A549 (cell line): Measurements from ENCODE around the gene TMEM203. TPM values are rescaled to one million over a fixed set of nuclear protein-coding genes. Genes with fewer than 3 reads are reported as not detected.

Experiments used
- ATAC-seq, 2 experiments: fragments of 200-7000 bp in 1 of 2; fragments of >200 bp in 1 of 2; cut with Nextera tagmentation in 1 of 2; cut with Tn5 transposase in 1 of 2; 3 replicates each; pipeline versions ENCODE4 v1.8.0 to v1.9.1; 2018 to 2020; ENCODE audit warnings: mild to moderate bottlenecking in 1 of 2, moderate library complexity in 1 of 2
- CTCF ChIA-PET: fragments of 300-600 bp; sonication (Branson Sonifier 250); formaldehyde crosslinking; extraction: SDS; loops from one replicate; lab custom pipeline; 2021; ENCODE audit warnings: antibody characterized with exemption, inconsistent platforms; lab: Yijun Ruan, JAX
- POLR2A ChIA-PET: fragments of 350-600 bp; formaldehyde crosslinking; extraction: SDS; loops from one replicate; lab custom pipeline; 2021; ENCODE audit warnings: antibody characterized with exemption, inconsistent platforms; lab: Yijun Ruan, JAX
- DNase-seq, 2 experiments: peaks; one replicate each; pipeline versions ENCODE4 v3.0.0 to v3.0.0-alpha.2; 2011 to 2016; ENCODE audit warnings: low read depth in 1 of 2, low spot score in 1 of 2
- FAIRE-seq: peaks from 2 replicates; lab custom pipeline; 2011; peaks lifted over from hg19 to GRCh38; lab: Jason Lieb, UNC
- H3K27ac ChIP-seq, 2 experiments: fragments of >200 bp; sonication (Bioruptor Twin); formaldehyde crosslinking; 3 replicates each; pipeline ENCODE4 v1.5.1; 2016 to 2017
- H3K4me1 ChIP-seq: fragments of >200 bp; sonication (Bioruptor Twin); formaldehyde crosslinking; 3 replicates; pipeline ENCODE4 v1.6.1; 2016
- H3K4me2 ChIP-seq: fragments of >200 bp; sonication (Bioruptor Twin); formaldehyde crosslinking; 3 replicates; pipeline ENCODE4 v1.6.1; 2016
- H3K4me3 ChIP-seq: fragments of >200 bp; sonication (Bioruptor Twin); formaldehyde crosslinking; 3 replicates; pipeline ENCODE4 v1.5.1; 2016
- H3K9me3 ChIP-seq: fragments of >200 bp; sonication (Bioruptor Twin); formaldehyde crosslinking; 3 replicates; pipeline ENCODE4 v1.6.1; 2016
- ATOH8 ChIP-seq: fragments of 250-450 bp; sonication (Bioruptor Pico); IDR thresholded peaks from 2 replicates; pipeline ENCODE4 v1.5.0; 2020; ENCODE audit warnings: low read depth, mild to moderate bottlenecking, moderate library complexity
- BHLHE40 ChIP-seq: IDR thresholded peaks from 2 replicates; pipeline ENCODE4 v1.6.1; 2012; ENCODE audit warnings: low read depth, low read length, inconsistent platforms
- CHD2 ChIP-seq: fragments of 150-350 bp; IDR thresholded peaks from 2 replicates; pipeline ENCODE4 v1.6.1; 2014; ENCODE audit warnings: low read length; ENCODE audit not compliant: partially characterized antibody
- CTCF ChIP-seq: fragments of >200 bp; sonication (Bioruptor Twin); formaldehyde crosslinking; IDR thresholded peaks from 3 replicates; pipeline ENCODE4 v1.5.1; 2016
- EHMT2 ChIP-seq: fragments of 200-600 bp; sonication (generic); IDR thresholded peaks from 2 replicates; pipeline ENCODE4 v1.6.1; 2016; ENCODE audit warnings: antibody characterized with exemption, low read depth, mild to moderate bottlenecking, moderate library complexity
- EP300 ChIP-seq, 2 experiments: fragments of >200 bp; sonication (Bioruptor Twin); formaldehyde crosslinking; IDR thresholded peaks; 2 replicates in 1 of 2; 3 replicates in 1 of 2; pipeline ENCODE4 v1.6.1; 2016 to 2017
- HES2 ChIP-seq: fragments of >200 bp; sonication (Bioruptor Twin); formaldehyde crosslinking; IDR thresholded peaks from 2 replicates; pipeline ENCODE4 v1.6.1; 2016
- HEYL ChIP-seq: fragments of 250-450 bp; sonication (Bioruptor Pico); IDR thresholded peaks from 2 replicates; pipeline ENCODE4 v1.8.0; 2021; ENCODE audit warnings: mild to moderate bottlenecking, moderate library complexity
- HMGXB4 ChIP-seq: fragments of 250-450 bp; sonication (Bioruptor Pico); IDR thresholded peaks from 2 replicates; pipeline ENCODE4 v1.5.0; 2021; ENCODE audit warnings: mild to moderate bottlenecking, moderate library complexity, borderline replicate concordance
- HOXB13 ChIP-seq: fragments of 250-450 bp; sonication (Bioruptor Pico); IDR thresholded peaks from 2 replicates; pipeline ENCODE4 v1.5.0; 2020; ENCODE audit warnings: low read depth, mild to moderate bottlenecking, moderate library complexity
- JUNB ChIP-seq: fragments of >200 bp; sonication (Bioruptor Twin); formaldehyde crosslinking; IDR thresholded peaks from 2 replicates; pipeline ENCODE4 v1.6.1; 2016
- KDM1A ChIP-seq: fragments of 200-600 bp; sonication (generic); IDR thresholded peaks from 2 replicates; pipeline ENCODE4 v1.6.1; 2016; ENCODE audit warnings: low read depth, mild to moderate bottlenecking
- KDM5A ChIP-seq: fragments of 200-600 bp; sonication (generic); IDR thresholded peaks from 2 replicates; pipeline ENCODE4 v1.6.1; 2016; ENCODE audit warnings: antibody characterized with exemption, mild to moderate bottlenecking
- MAFK ChIP-seq: fragments of 450-650 bp; IDR thresholded peaks from 2 replicates; pipeline ENCODE4 v1.6.1; 2014; ENCODE audit not compliant: partially characterized antibody
- MAX ChIP-seq: IDR thresholded peaks from 2 replicates; pipeline ENCODE4 v1.6.1; 2012
- NPAS2 ChIP-seq: fragments of 250-450 bp; sonication (Bioruptor Pico); IDR thresholded peaks from 2 replicates; pipeline ENCODE4 v1.8.0; 2022; ENCODE audit warnings: mild to moderate bottlenecking, moderate library complexity, borderline replicate concordance
- NR3C1 ChIP-seq: fragments of >200 bp; sonication (Bioruptor Twin); formaldehyde crosslinking; IDR thresholded peaks from 3 replicates; pipeline ENCODE4 v1.6.1; 2017
- PHF8 ChIP-seq: fragments of 200-600 bp; sonication (generic); IDR thresholded peaks from 2 replicates; pipeline ENCODE4 v1.6.1; 2016; ENCODE audit warnings: low read depth, mild to moderate bottlenecking, antibody characterized with exemption, moderate library complexity, borderline replicate concordance
- POLR2AphosphoS2 ChIP-seq: conservative IDR thresholded peaks from 2 replicates; pipeline ENCODE4 v1.6.1; 2012; ENCODE audit warnings: low read length, improper control_type of control experiment, inconsistent platforms
- RAD21 ChIP-seq, 2 experiments: fragments of >200 bp in 1 of 2; sonication (Bioruptor Twin) in 1 of 2; formaldehyde crosslinking in 1 of 2; IDR thresholded peaks in 1 of 2; conservative IDR thresholded peaks in 1 of 2; 2 replicates in 1 of 2; 3 replicates in 1 of 2; pipeline ENCODE4 v1.6.1; 2012 to 2018; ENCODE audit warnings: inconsistent platforms in 1 of 2
- RCOR1 ChIP-seq: fragments of 150-350 bp; IDR thresholded peaks from 2 replicates; pipeline ENCODE4 v1.6.1; 2014; ENCODE audit warnings: antibody characterized with exemption, low read length, low read depth
- REST ChIP-seq: fragments of 200-600 bp; sonication (generic); IDR thresholded peaks from 2 replicates; pipeline ENCODE4 v1.6.1; 2016; ENCODE audit warnings: antibody characterized with exemption, mild to moderate bottlenecking, moderate library complexity
- RFX5 ChIP-seq: fragments of 450-650 bp; IDR thresholded peaks from 2 replicates; pipeline ENCODE4 v1.7.1; 2014; ENCODE audit warnings: antibody characterized with exemption, mild to moderate bottlenecking, moderate library complexity
- RNF2 ChIP-seq: fragments of 200-600 bp; sonication (generic); IDR thresholded peaks from 2 replicates; pipeline ENCODE4 v1.6.1; 2016; ENCODE audit warnings: low read depth, mild to moderate bottlenecking, antibody characterized with exemption, moderate library complexity, borderline replicate concordance
- TP53 ChIP-seq: fragments of 250-450 bp; sonication (Bioruptor Pico); IDR thresholded peaks from 2 replicates; pipeline ENCODE4 v1.5.0; 2021; ENCODE audit warnings: mild to moderate bottlenecking, moderate library complexity
- ZNF302 ChIP-seq: fragments of 250-450 bp; sonication (Bioruptor Pico); IDR thresholded peaks from 2 replicates; pipeline ENCODE4 v1.9.0; 2021; ENCODE audit warnings: inconsistent platforms, mild to moderate bottlenecking, moderate library complexity
- WGBS: methylation state at CpG from one replicate; pipeline ENCODE4 v1.1.6; 2017; ENCODE audit errors: missing lambda C conversion rate; 5-methylcytosine and 5-hydroxymethylcytosine counted together
- polyA plus RNA-seq, 4 experiments: library from polyadenylated mRNA; depleted of rRNA in 3 of 4; stranded (reverse); fragments of >200 nt; fragmentation: RNase III in 1 of 4; extraction: RNeasy Plus Mini Kit Qiagen cat#74134 plus additional on column Dnase treatment in 1 of 4; gene quantifications; 2 replicates in 3 of 4; 3 replicates in 1 of 4; pipeline ENCODE4 v1.2.3, GENCODE V29; 2011 to 2017

TMEM203 gene
- polyA plus RNA-seq, 2 of the 4 experiments (the other 2 are of a cell fraction) = 31.0 to 47.3 TPM

GRCh38 chr9:137178201-137178938, 27.1 kb downstream of the TMEM203 start (continued):
- TF ChIP-seq KDM1A = no peak

GRCh38 chr9:137176302-137177182, 28.9 kb downstream of the TMEM203 start:
- 46% methylated on average over 17 of the region's 17 CpGs for WGBS
- FAIRE-seq = peak; percentile 93
- peak; percentile 78 to 85 for ATAC-seq
- H3K4me1 ChIP-seq = no peaks in the 10 kb centered on the region
- H3K4me2 ChIP-seq = no peak overlapping the region
- DNase-seq = peak; percentile 73 to 91
- POLR2A ChIA-PET = interaction anchor here (0.7 to 1.4 kb wide), 9 partner anchors 9 to 64 kb away, joined by 3 to 15 read pairs (median 4); partner anchors contain the start of genes SSNA1, TPRN and TUBB4B
- H3K27ac ChIP-seq = no peak overlapping the region
- no peak overlapping the region for H3K4me3 ChIP-seq
- TF ChIP-seq REST (no peak), ZNF302 (no peak), RCOR1 (no peak), HES2 (no peak), RNF2 (no peak), EHMT2 (no peak), EP300 (IDR thresholded peaks at IDR 0.05) (no peak), HEYL (no peak), TP53 (CRISPR knock-in tag) (no peak), MAFK (no peak), NPAS2 (no peak), ATOH8 (no peak), PHF8 (no peak), POLR2AphosphoS2 (no peak), JUNB (no peak), HOXB13 (no peak), KDM1A (no peak), KDM5A (no peak), MAX (peak; percentile 42; the same call in 1 of the 2 replicates), CHD2 (no peak), CTCF (peak; percentile 54), RFX5 (no peak), HMGXB4 (CRISPR knock-in tag) (no peak), RAD21 (conservative IDR thresholded peaks at IDR 0.05 in 1 of 2, IDR thresholded peaks at IDR 0.05 in 1 of 2) (peak; percentile 24 to 48; a peak in 2 of 5 replicates), NR3C1 (no peak), BHLHE40 (no peak)
- no peaks in the 10 kb centered on the region for H3K9me3 ChIP-seq
- CTCF ChIA-PET = interaction anchor here (0.7 to 16.5 kb wide), 25 partner anchors 12 to 109 kb away, joined by 3 to 156 read pairs (median 4); partner anchors contain the start of genes ANAPC2, RNF224 and SSNA1
